B cell (primary cell): ENCODE measurements around the gene UBL5. TPM values are rescaled to one million over a fixed set of nuclear protein-coding genes. Genes with fewer than 3 reads are reported as not detected.

ENCODE experiments used
- ATAC-seq: fragments of 200-7000 bp; cut with Tn5 transposase; one replicate; pipeline ENCODE4 v1.10.0; 2021; ENCODE audit warnings: low read depth, mild to moderate bottlenecking, moderate number of reproducible peaks, moderate library complexity
- CTCF ChIA-PET: fragments of 350-600 bp; sonication (Branson Sonifier 250); formaldehyde crosslinking; loops from one replicate; lab custom pipeline; 2021; ENCODE audit warnings: antibody characterized with exemption, inconsistent platforms; lab: Charles Lee
- POLR2A ChIA-PET: fragments of 350-600 bp; sonication (Branson Sonifier 250); formaldehyde crosslinking; loops from one replicate; lab custom pipeline; 2021; ENCODE audit warnings: antibody characterized with exemption; lab: Charles Lee
- DNase-seq: peaks from one replicate; pipeline ENCODE4 v3.0.0; 2013
- H2AFZ ChIP-seq: 2 replicates; pipeline ENCODE4 v1.6.1; 2012; ENCODE audit warnings: mild to moderate bottlenecking, low read depth, low read length; ENCODE audit not compliant: insufficient read depth, poor library complexity, severe bottlenecking
- H3K27ac ChIP-seq, 2 donors: 1 replicate in 1 of 2; 2 replicates in 1 of 2; pipeline ENCODE4 v1.5.1; 2012 to 2013; ENCODE audit warnings: low read length in 2 of 2, mild to moderate bottlenecking in 2 of 2, moderate library complexity in 1 of 2
- H3K27me3 ChIP-seq, 4 experiments: fragments of 200-600 bp in 1 of 4; sonication (generic) in 1 of 4; replicated peaks in 1 of 4; 1 replicate in 2 of 4; 2 replicates in 2 of 4; pipeline versions ENCODE4 v1.6.1 to v1.7.0; 2013 to 2016; ENCODE audit warnings: low read length in 3 of 4, mild to moderate bottlenecking in 2 of 4, mixed read lengths in 1 of 4, moderate library complexity in 1 of 4; ENCODE audit not compliant: insufficient read depth in 4 of 4, control insufficient read depth in 3 of 4; ENCODE audit errors: control extremely low read depth in 1 of 4
- H3K36me3 ChIP-seq, 2 experiments: replicated peaks in 1 of 2; 1 replicate in 1 of 2; 2 replicates in 1 of 2; pipeline versions ENCODE4 v1.6.1 to v1.7.1; 2013; ENCODE audit warnings: low read length in 1 of 2; ENCODE audit not compliant: insufficient read depth in 2 of 2, control insufficient read depth in 1 of 2; ENCODE audit errors: control extremely low read depth in 1 of 2, extremely low read depth in 1 of 2
- H3K4me1 ChIP-seq, 2 donors: fragments of 200-600 bp in 1 of 2; sonication (generic) in 1 of 2; 1 replicate in 1 of 2; 2 replicates in 1 of 2; pipeline versions ENCODE4 v1.5.1 to v1.6.1; 2013 to 2017; ENCODE audit warnings: low read length in 2 of 2; ENCODE audit not compliant: control insufficient read depth in 2 of 2, insufficient read depth in 2 of 2
- H3K4me2 ChIP-seq: replicated peaks from 2 replicates; pipeline ENCODE3; 2012; ENCODE audit warnings: mild to moderate bottlenecking, low read depth, low read length; ENCODE audit not compliant: poor library complexity, severe bottlenecking
- H3K4me3 ChIP-seq, 5 experiments: fragments of 200-600 bp in 1 of 5; sonication (generic) in 1 of 5; 1 replicate in 3 of 5; 2 replicates in 2 of 5; pipeline versions ENCODE4 v1.5.1 to v1.7.0; 2011 to 2016; ENCODE audit warnings: low read length in 4 of 5, mild to moderate bottlenecking in 4 of 5, low read depth in 2 of 5, control low read depth in 1 of 5, moderate library complexity in 1 of 5; ENCODE audit not compliant: insufficient read depth in 1 of 5; ENCODE audit errors: control extremely low read depth in 1 of 5, extremely low read depth in 1 of 5
- H3K79me2 ChIP-seq: fragments of 200-600 bp; sonication (generic); one replicate; pipeline ENCODE4 v1.6.0; 2016; ENCODE audit warnings: low read length; ENCODE audit not compliant: control insufficient read depth, insufficient read depth
- H3K9ac ChIP-seq: fragments of 200-600 bp; sonication (generic); 2 replicates; pipeline ENCODE4 v1.6.1; 2017; ENCODE audit warnings: mild to moderate bottlenecking, low read length, moderate library complexity
- H3K9me3 ChIP-seq, 3 donors: one replicate each; pipeline versions ENCODE4 v1.6.1 to v1.7.1; 2013; ENCODE audit warnings: low read length in 2 of 3; ENCODE audit not compliant: control insufficient read depth in 2 of 3, insufficient read depth in 1 of 3; ENCODE audit errors: control extremely low read depth in 1 of 3
- H4K20me1 ChIP-seq: 2 replicates; pipeline ENCODE4 v1.6.0; 2012; ENCODE audit warnings: mild to moderate bottlenecking, low read length; ENCODE audit not compliant: insufficient read depth, control insufficient read depth, poor library complexity, severe bottlenecking
- H3K27ac Mint-ChIP-seq: one replicate; pipeline ENCODE4 v1.8.0; 2021; ENCODE audit warnings: mixed read lengths
- H3K27me3 Mint-ChIP-seq: one replicate; pipeline ENCODE4 v1.8.0; 2021; ENCODE audit warnings: mixed read lengths
- H3K4me1 Mint-ChIP-seq: one replicate; pipeline ENCODE4 v1.8.0; 2021; ENCODE audit warnings: mixed read lengths
- H3K4me3 Mint-ChIP-seq: one replicate; pipeline ENCODE4 v1.8.0; 2021; ENCODE audit warnings: mixed read lengths
- H3K9me3 Mint-ChIP-seq: one replicate; pipeline ENCODE4 v1.8.0; 2022; ENCODE audit warnings: mixed read lengths; ENCODE audit not compliant: insufficient read depth
- EZH2 ChIP-seq: IDR thresholded peaks from 2 replicates; pipeline ENCODE4 v1.6.1; 2012; ENCODE audit warnings: borderline replicate concordance, low read depth, mild to moderate bottlenecking, moderate library complexity, low read length; ENCODE audit not compliant: insufficient read depth, poor library complexity, severe bottlenecking
- WGBS: methylation state at CpG from one replicate; pipeline ENCODE4 v1.1.5; 2013; ENCODE audit warnings: missing lambda C conversion rate; ENCODE audit not compliant: insufficient coverage; 5-methylcytosine and 5-hydroxymethylcytosine counted together
- intact Hi-C: fragments of 100-400 bp; cut with micrococcal nuclease; formaldehyde crosslinking; loops from one replicate; pipeline ENCODE4 v1.10.0; 2022
- polyA plus RNA-seq: library from polyadenylated mRNA; depleted of rRNA; stranded (reverse); fragments of >200 nt; gene quantifications from 2 replicates; pipeline ENCODE4 v1.2.3, GENCODE V29; 2012
- total RNA-seq, 2 donors: library from RNA; stranded (reverse); fragments of 120-200 nt in 1 of 2; gene quantifications; 1 replicate in 1 of 2; 2 replicates in 1 of 2; pipeline versions ENCODE4 v1.2.3 to v1.2.4, GENCODE V29; 2013 to 2022
- TF ChIP-seq, protein P1 (sequence below): fragments of 200-600 bp; IDR thresholded peaks from one replicate; pipeline ENCODE4 v1.8.0; 2022; ENCODE audit warnings: antibody characterized with exemption, mild to moderate bottlenecking

The UBL5 gene
- total and polyA plus RNA-seq, 2 donors (not counting 1 experiment from before 2014, with no cell fraction given), result 183 to 315 TPM

DNA sequence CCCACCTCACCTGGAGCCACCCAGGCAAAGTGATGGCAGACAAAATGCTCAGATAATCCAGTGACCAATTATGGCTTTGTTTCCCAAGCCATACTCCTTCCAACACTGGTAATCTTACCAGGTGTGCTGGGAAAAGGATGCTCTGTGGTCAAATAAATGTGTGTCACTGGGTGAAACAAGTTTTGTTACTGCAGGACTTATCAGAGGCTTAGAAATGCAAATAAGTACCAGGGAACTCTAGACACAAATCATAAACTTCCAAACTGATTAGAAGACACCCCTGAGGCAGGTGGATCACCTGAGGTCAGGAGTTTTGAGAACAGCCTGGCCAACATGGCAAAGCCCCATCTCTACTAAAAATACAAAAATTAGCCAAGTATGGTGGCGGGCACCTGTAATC is 33.8 kb downstream of the UBL5 start:
- WGBS, result 100% methylated on average over 1 of the region's 1 CpG
- H3K4me1 Mint-ChIP-seq, result peaks cover 17% of the 10 kb centered on the region
- H3K4me1 ChIP-seq, result peaks cover 12% of the 10 kb centered on the region in 2 donors

DNA sequence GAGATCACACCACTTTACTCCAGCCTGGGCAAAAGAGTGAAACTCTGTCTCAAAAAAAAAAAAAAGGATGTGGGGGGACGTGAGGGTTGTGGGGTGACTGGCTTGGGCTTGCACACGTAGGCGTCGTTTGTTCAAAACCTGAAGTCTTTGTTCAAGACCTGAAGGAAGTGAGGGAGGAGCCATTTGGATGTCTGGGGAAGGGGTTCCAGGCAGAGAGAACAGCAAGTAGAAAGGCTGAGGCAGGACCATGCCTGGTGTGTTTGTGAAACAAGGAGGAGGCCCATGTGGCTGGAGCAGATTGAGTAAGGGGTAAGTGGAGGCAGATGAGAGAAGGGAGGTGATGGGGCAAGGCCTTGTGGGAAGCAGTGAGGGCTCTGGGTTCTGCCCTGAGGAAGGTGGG is 35.2 kb downstream of the UBL5 start:
- intact Hi-C loops, result no loop called here
- no peaks in the 10 kb centered on the region for H3K9me3 ChIP-seq
- peaks cover 7% of the 10 kb centered on the region for H3K4me1 Mint-ChIP-seq
- H3K9me3 Mint-ChIP-seq, result no peaks in the 10 kb centered on the region
- H3K27me3 ChIP-seq, result no peaks in the 10 kb centered on the region
- WGBS, result 56% methylated on average over 4 of the region's 4 CpGs
- H3K4me2 ChIP-seq, result no peak overlapping the region
- ChIA-PET POLR2A (no interaction called here), CTCF (interaction anchor here (0.7 kb wide), 1 partner anchor 1540 kb away, joined by 4 read pairs; no protein-coding TSS in a partner anchor)
- ATAC-seq, result no peak
- TF ChIP-seq EZH2, result no peak
- TF ChIP-seq, protein P1, sequence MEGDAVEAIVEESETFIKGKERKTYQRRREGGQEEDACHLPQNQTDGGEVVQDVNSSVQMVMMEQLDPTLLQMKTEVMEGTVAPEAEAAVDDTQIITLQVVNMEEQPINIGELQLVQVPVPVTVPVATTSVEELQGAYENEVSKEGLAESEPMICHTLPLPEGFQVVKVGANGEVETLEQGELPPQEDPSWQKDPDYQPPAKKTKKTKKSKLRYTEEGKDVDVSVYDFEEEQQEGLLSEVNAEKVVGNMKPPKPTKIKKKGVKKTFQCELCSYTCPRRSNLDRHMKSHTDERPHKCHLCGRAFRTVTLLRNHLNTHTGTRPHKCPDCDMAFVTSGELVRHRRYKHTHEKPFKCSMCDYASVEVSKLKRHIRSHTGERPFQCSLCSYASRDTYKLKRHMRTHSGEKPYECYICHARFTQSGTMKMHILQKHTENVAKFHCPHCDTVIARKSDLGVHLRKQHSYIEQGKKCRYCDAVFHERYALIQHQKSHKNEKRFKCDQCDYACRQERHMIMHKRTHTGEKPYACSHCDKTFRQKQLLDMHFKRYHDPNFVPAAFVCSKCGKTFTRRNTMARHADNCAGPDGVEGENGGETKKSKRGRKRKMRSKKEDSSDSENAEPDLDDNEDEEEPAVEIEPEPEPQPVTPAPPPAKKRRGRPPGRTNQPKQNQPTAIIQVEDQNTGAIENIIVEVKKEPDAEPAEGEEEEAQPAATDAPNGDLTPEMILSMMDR, result no peak
- no peaks in the 10 kb centered on the region for H4K20me1 ChIP-seq
- peaks cover 4% of the 10 kb centered on the region for H3K27me3 Mint-ChIP-seq
- no peaks in the 10 kb centered on the region for H3K79me2 ChIP-seq
- no peak overlapping the region for H3K27ac Mint-ChIP-seq
- H3K27ac ChIP-seq, result no peak overlapping the region
- H3K4me1 ChIP-seq, result peaks cover 6 to 7% of the 10 kb centered on the region in 2 donors
- no peak overlapping the region for H3K4me3 Mint-ChIP-seq
- H3K36me3 ChIP-seq, result no peaks in the 10 kb centered on the region
- no peak overlapping the region for H2AFZ ChIP-seq
- DNase-seq, result no peak
- H3K4me3 ChIP-seq, result no peak overlapping the region
- H3K9ac ChIP-seq, result no peak overlapping the region

More for the DNA sequence above, 33.8 kb downstream of the UBL5 start:
- Histone ChIP-seq H4K20me1 (no peaks in the 10 kb centered on the region), H3K27ac (no peak overlapping the region), H2AFZ (no peak overlapping the region), H3K79me2 (no peaks in the 10 kb centered on the region), H3K36me3 (no peaks in the 10 kb centered on the region), H3K9me3 (no peaks in the 10 kb centered on the region), H3K4me2 (no peak overlapping the region), H3K9ac (no peak overlapping the region), H3K27me3 (no peaks in the 10 kb centered on the region), H3K4me3 (no peak overlapping the region)
- CTCF ChIA-PET, result no interaction called here
- intact Hi-C loops, result no loop called here
- ATAC-seq (no peak), DNase-seq (no peak)
- Mint-ChIP-seq H3K27ac (no peak overlapping the region), H3K27me3 (peaks cover 4% of the 10 kb centered on the region), H3K4me3 (no peak overlapping the region), H3K9me3 (no peaks in the 10 kb centered on the region)
- no peak for TF ChIP-seq EZH2
- TF ChIP-seq, protein P1, result no peak
- POLR2A ChIA-PET, result no interaction called here
